Right hindlimb (tissue), 1 donor: ENCODE results near the gene HADH.
A peak's percentile ranks its signal among the peaks of the same experiment; 100 is the strongest.
"Not testable (repeated sequence)": the region's sequence is repeated elsewhere in the genome, so short reads cannot be mapped to it uniquely, and the experiment has no call there.

Source experiments
- DNase-seq: peaks from one replicate; pipeline ENCODE4 v3.0.0-alpha.2; 2018

The HADH gene

DNA sequence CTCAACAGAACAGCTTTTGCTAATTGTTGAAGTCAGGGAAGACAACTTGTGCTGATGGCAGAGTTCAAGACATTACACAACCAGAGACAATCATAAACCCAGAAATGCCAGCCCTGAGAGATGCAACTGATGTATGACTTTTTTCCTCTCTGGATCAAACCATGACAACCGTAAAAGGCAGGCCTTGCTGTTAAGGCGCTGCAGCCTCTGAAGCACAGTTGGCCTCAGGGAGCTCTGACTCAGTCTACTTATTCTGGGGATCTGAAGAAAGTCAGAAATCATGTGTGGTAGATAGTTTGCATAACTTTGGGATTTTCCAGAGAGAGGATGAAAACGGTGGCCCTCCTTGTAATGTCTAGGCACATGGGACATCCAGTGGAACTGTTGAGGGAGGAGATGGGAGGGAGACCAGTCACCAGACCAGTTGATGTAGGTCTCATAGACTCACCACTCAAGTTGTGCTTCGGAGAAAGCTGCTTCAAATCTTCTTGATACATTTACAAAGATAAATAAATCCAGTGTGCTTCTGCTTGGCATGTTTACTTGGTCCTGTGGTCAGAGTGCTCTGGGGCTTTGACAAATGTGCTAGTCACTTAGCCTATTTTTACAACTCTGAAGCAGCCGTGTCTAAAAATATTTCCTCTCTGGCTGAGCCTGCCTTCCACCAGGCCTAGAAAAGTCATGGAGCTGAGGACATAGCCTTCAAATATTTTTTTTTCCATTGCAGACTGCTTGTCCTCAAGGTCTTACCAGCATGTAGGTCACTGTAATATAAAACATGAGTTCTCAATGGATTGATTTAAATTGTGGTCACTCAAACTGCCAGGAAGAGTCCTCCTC is 7.5 kb downstream of the HADH start:
- peak; percentile 28 for DNase-seq

DNA sequence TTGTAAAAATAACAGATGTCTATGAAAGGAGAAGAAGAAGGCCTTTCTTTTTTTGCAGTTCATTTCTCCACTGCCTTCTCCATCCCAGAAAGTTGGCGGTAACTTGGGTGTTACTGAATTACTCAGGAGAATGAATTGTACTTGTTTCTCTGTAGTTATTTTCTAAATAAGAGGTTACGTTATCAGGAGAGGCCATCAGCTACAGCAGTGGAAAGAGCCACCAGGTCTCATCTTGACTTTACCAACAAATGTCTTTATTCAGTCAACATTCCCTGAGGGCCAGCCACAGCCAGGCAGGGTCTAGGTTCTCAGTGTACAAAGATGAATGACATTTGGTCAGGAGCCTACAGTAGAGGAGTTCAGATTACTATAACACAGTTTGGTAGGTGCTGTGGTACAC is 8.1 kb downstream of the HADH start:
- no peak for DNase-seq

GRCh38 chr4:107999932-108000539 is 10.3 kb downstream of the HADH start:
- DNase-seq, result no peak

- no peak for DNase-seq
Measured at GRCh38 chr4:108001540-108002135, 11.9 kb downstream of the HADH start.

- no peak for DNase-seq
Measured at GRCh38 chr4:108003982-108004515, 14.4 kb downstream of the HADH start.

DNA sequence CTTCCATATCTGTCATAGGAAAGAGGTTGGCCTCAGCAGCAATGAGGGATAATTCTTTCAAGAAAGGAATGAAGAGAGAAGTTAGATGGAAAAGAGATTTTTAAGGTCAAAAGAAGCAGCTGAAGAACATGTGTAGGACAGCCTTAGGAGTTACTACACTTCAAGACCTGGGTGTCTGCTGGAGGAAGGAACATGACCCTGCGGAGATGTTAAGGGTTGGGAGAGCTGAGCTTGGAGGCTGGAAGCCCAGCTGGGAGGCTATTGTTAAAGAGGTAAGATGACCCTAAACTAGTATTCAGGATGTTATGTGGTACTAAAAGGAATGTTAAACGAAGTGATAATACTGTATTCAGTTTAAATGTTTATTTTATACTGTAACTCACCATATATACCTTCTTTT is 15.0 kb downstream of the HADH start:
- DNase-seq, result no peak

- no peak for DNase-seq
Measured at GRCh38 chr4:108005807-108006206, 16.1 kb downstream of the HADH start.

DNA sequence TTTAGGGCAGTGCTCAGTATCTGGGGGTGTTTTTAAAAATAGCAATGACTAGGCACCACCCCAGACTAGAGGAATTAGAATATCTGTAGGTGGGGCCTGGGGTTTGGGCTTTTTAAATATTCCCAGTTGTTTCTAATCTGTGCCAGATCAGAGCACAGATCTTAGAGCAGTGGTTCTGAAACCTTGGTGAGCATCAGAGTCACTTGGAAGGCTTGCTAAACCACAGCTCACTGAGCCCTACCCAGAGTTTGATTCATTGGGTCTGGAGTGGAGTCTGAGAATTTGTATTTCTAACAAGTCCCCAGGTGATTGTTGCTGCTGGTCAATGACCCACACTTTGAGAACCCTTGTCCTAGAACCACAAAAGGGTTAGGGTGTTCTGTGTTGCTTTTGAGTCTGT is 16.7 kb downstream of the HADH start:
- DNase-seq, result no peak

- DNase-seq, result no peak
Measured at GRCh38 chr4:108007984-108008383, 18.3 kb downstream of the HADH start.

DNA sequence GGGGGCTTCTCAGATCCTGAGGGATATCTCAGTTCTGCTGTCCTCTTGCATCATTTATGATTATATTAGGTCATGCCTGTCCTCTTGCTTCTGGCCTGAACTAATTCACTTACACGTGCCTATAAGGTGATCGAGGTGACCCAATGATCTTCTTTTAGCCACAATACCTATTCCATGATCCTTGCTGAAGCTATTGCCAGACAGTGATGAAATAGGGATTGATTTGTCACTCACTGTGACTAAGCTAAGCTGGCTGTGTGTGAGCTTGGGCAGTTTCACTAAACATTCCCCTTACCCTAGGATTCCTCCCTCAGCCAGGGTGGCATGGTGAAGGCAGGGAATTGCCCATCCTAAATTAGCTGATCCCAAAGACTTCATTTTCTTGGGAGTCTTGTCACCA is 19.0 kb downstream of the HADH start:
- no peak for DNase-seq

GRCh38 chr4:108010167-108010566 is 20.5 kb downstream of the HADH start:
- DNase-seq, result no peak

DNA sequence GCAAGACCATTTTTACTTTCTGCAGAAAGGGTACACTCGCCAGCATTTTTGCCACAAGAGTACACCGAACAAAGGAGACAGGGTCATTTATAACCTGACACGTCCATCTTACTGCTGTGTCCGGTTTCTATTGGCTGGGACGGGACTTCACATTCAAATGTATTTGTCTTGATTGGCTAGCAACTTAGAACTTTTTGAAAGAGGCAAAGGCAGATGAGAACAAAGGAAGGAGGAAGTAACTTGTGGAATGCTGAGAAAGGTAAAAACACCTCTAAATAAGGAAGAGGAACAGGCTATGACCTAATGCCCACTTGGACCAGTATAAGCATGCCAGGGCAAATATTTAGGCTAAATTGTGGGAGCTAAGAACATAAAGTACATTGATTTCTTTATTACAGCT is 22.7 kb downstream of the HADH start:
- DNase-seq, result not testable (repeated sequence)

DNA sequence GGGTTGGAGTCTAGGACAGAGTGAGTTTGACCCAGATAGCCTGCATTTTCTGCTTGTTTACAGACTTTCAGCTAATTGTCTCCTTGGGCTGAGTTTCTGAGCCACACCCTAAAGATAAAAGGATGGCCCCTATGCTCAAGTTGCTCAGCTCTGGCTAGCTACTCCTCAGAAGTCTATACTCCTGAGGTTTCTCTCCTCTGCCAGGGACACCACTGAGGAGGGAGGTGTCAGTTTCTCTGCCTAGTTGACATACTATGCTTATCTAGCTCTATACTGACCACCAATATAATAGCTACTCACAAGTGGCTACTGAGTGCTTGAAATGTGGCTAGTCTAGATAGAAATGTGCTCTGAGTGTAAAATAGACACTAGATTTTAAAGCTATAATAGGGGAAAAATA is 23.6 kb downstream of the HADH start:
- no peak for DNase-seq

- no peak for DNase-seq
Measured at GRCh38 chr4:108013955-108014354, 24.3 kb downstream of the HADH start.

DNA sequence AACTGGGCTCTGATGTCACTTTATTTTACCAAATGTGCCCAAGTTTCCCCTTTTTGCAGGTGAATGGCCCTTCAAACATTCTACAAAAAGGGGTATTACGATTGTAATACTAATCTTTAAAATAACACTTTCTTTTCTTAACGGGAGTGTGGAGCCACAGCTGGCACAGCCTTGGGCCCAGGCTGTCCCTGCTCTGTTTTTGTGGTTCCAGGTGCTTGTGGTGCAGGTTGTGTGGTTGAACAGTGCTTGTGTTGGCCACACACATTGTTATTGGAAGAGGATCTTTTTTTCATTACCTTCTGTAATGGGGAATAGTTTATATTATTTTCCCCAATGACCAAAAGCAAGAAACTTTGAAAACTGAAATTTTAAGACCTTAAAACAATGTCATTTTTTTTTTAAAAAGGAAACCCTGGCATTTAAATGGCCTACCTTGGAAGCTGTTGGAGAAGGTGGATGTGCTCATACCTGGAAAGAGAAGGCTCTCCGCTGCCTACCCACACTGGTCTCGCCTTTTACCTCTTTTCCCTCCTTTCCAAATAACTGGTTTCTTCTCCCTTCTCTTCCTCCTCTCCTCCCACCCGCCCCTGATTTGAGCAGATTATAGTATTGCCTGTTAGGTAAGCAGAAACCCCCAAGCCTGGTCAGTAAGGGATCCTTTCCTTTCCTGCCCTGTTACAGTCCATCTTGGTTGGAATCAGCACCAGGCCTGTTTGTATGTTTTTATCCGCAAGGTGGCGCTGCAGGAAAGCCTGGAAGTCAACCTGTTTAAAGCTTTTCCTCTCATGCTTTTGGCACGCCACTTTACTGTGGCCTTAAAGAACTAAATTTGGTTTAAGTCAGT is 28.6 kb downstream of the HADH start:
- DNase-seq, result peak; percentile 83

DNA sequence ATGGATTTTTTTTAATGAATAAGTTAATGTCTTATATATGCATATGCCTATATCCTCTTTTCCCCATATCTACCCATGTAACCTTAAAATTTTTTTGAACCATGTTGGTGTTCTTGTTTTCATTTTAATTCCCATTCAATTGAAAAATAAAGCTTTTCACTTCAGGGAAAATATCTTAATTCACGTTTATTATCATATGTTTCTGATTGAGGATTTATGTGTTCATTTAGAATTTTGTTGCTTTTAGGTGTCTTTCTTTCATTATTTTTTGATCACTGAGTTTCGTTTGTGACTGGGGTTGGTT is 29.1 kb downstream of the HADH start:
- no peak for DNase-seq

DNA sequence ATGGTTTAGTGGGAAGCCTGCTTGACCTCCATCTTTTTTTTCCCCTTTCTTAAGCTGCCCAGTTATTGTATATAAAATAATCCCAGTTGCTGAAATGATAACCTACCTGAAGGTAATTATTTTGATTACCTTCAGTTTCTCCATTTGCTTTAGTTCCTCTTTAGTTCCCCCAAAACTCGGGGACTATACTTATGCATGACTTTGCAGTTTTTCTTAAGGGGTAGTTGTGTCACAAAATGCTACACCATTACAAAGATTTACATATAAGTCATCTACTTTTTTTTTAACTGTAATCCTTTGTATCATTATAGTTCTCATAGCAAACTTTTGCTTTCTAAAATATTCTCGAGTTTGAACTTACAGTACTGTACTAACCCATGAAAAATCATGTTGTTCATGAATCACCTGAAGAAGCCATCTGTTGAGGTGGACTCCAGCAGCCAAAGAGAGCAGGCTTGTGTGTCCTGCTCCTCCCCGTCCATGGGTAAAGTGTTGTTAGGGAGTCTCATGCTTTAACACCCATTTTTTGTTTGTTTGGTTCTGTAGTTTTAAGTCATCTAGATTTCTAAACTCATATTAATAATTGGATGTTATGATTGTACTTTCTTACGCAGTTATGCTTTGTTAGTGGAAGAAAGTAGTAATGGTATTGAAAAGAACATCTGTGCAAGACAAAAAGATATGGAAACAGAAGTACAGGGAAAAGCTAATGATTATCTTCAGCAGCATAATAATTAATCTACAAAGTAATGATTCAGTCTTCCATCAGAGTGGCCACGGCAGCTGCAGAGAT is 34.6 kb downstream of the HADH start:
- DNase-seq, result no peak

- no peak for DNase-seq
Measured at GRCh38 chr4:108024878-108025165, 35.1 kb downstream of the HADH start.

GRCh38 chr4:108029016-108029720 is 39.5 kb downstream of the HADH start:
- no peak for DNase-seq

DNA sequence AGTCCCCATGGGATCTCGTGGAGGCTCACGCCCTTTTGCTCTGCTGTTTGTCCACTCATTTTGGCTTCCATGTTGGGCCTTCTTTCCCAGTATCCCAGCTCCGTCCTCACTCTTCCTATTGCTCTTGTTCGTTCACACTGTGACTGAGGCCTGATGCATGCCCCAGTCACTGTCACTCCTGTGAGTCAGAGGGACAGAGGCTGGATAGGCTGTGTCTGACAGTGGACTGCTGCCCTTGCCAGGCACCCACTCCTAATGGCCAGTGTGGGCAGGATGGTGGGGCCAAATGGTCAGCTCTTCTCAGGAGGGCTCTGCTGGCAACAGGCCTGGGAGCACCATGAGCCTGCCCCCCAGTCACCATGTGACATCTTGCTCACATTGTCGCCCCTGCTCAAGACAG is 40.0 kb downstream of the HADH start:
- DNase-seq, result no peak

DNA sequence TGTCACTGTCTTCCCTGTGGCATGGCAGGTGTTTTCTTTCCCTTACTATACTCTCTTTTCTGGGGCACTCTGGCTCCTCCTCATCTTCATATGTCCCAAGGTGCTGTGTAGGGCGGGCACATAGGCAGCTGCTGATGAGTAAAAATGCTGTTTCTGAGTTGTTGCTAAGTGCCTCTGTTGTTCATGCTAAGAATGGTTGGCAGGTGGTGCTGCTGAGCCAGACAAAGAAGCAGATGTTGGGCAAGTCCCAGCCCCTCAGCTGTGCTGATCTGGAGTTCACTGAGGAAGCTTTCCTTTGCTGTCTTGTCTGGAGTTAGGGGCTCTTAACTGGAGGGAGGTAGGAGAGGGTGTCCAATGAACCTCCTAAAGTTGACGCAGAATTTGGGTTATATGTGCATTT is 40.6 kb downstream of the HADH start:
- DNase-seq, result peak; percentile 73
